ENCODE data around the gene PHF12. TPM values are rescaled to one million over a fixed set of nuclear protein-coding genes. Genes with fewer than 3 reads are reported as not detected.

Gene PHF12
- total and polyA plus RNA-seq, 2 of the 13 experiments (the other 11 are each of a cell fraction or from before 2014, with no cell fraction given): 9.8 to 17.1 TPM

- in situ Hi-C loops (cut with HindIII; ENCODE audit: extremely low pct_ligation_motif_present, low pct_unique_long_range_greater_than_20kb): loop anchor here (10.0 to 25.0 kb wide), 2 partner anchors 119 to 247 kb away; partner anchors contain the start of gene BLTP2
Observed at GRCh38 chr17:28883967-28884702, 67.2 kb downstream of the PHF12 start.

GRCh38 chr17:28882154-28882895, 69.0 kb downstream of the PHF12 start:
- DNase-seq (ENCODE audit: low spot score): no peak
- H3K27me3 ChIP-seq (ENCODE audit: control insufficient read depth in 1 of 2, insufficient read depth in 2 of 2, low read length in 2 of 2): no peaks in the 10 kb centered on the region
- no peak overlapping the region for H3K4me3 ChIP-seq (replicated peaks in 1 of 3; ENCODE audit: insufficient read depth in 1 of 3, low read depth in 2 of 3, low read length in 3 of 3)
- H2AFZ ChIP-seq (ENCODE audit: low read length): no peak overlapping the region
- no peaks in the 10 kb centered on the region for H3K79me2 ChIP-seq (ENCODE audit: insufficient read depth, low read length)
- no peaks in the 10 kb centered on the region for H4K20me1 ChIP-seq (ENCODE audit: insufficient read depth, low read length)
- H3K36me3 ChIP-seq (replicated peaks in 1 of 2; ENCODE audit: control insufficient read depth in 1 of 2, insufficient read depth in 2 of 2, low read length in 2 of 2): peaks cover 28 to 62% of the 10 kb centered on the region in 2 experiments
- TF ChIP-seq MEF2D (CRISPR knock-in tag; IDR thresholded peaks at IDR 0.05): no peak
- peak; percentile 43 for TF ChIP-seq AGO2 (optimal IDR thresholded peaks at IDR 0.05; ENCODE audit: low read depth, low read length)
- TF ChIP-seq MBNL3 (CRISPR knock-in tag; conservative IDR thresholded peaks at IDR 0.05): no peak
- no peak for TF ChIP-seq ZNF841 (CRISPR knock-in tag; IDR thresholded peaks at IDR 0.05; ENCODE audit: borderline replicate concordance)
- TF ChIP-seq E2F1 (CRISPR knock-in tag; IDR thresholded peaks at IDR 0.05): no peak
- no peaks in the 10 kb centered on the region for H3K9me3 ChIP-seq (ENCODE audit: low read length)
- intact Hi-C loops (cut with micrococcal nuclease; ENCODE audit: unreplicated experiment): no loop called here
- in situ Hi-C loops (cut with HindIII; ENCODE audit: extremely low pct_ligation_motif_present, low pct_unique_long_range_greater_than_20kb): loop anchor here (10.0 to 25.0 kb wide), 2 partner anchors 118 to 245 kb away; partner anchors contain the start of gene BLTP2
- WGBS (ENCODE audit: low lambda C conversion rate): 97% methylated on average over 13 of the region's 18 CpGs
- no peak overlapping the region for H3K27ac ChIP-seq (ENCODE audit: extremely low read length, insufficient read depth, low read length)
- POLR2A ChIA-PET: interaction anchor here (0.6 kb wide), 1 partner anchor 9 kb away, joined by 3 read pairs; no protein-coding TSS in a partner anchor
- ATAC-seq: no peak
- no peak for FAIRE-seq
- H3K4me2 ChIP-seq (ENCODE audit: low read depth, low read length): no peak overlapping the region
- CTCF ChIA-PET (ENCODE audit: low intra/inter-chr PET ratio, low total read pairs): no interaction called here
- H3K4me1 ChIP-seq (ENCODE audit: insufficient read depth, low read length): no peaks in the 10 kb centered on the region
- H3K9ac ChIP-seq (ENCODE audit: insufficient read depth, low read depth, low read length): no peak overlapping the region
- no TSS peak for BruUV-seq (replicated peaks)

More at GRCh38 chr17:28883967-28884702, 67.2 kb downstream of the PHF12 start:
- no peak overlapping the region for H3K4me2 ChIP-seq (ENCODE audit: low read depth, low read length)
- H3K4me1 ChIP-seq (ENCODE audit: insufficient read depth, low read length): no peaks in the 10 kb centered on the region
- H3K79me2 ChIP-seq (ENCODE audit: insufficient read depth, low read length): no peaks in the 10 kb centered on the region
- POLR2A ChIA-PET: no interaction called here
- peaks cover 28 to 62% of the 10 kb centered on the region in 2 experiments for H3K36me3 ChIP-seq (replicated peaks in 1 of 2; ENCODE audit: control insufficient read depth in 1 of 2, insufficient read depth in 2 of 2, low read length in 2 of 2)
- peak; percentile 54 for TF ChIP-seq AGO2 (optimal IDR thresholded peaks at IDR 0.05; ENCODE audit: low read depth, low read length)
- TF ChIP-seq ZNF225 (CRISPR knock-in tag; IDR thresholded peaks at IDR 0.05): no peak
- no peaks in the 10 kb centered on the region for H3K27me3 ChIP-seq (ENCODE audit: control insufficient read depth in 1 of 2, insufficient read depth in 2 of 2, low read length in 2 of 2)
- BruUV-seq (replicated peaks): no TSS peak
- H2AFZ ChIP-seq (ENCODE audit: low read length): no peak overlapping the region
- 94% methylated on average over 17 of the region's 27 CpGs for WGBS (ENCODE audit: low lambda C conversion rate)
- intact Hi-C loops (cut with micrococcal nuclease; ENCODE audit: unreplicated experiment): no loop called here
- ATAC-seq (no peak), DNase-seq (ENCODE audit: low spot score) (no peak), FAIRE-seq (no peak)
- no peaks in the 10 kb centered on the region for H3K9me3 ChIP-seq (ENCODE audit: low read length)
- no peak overlapping the region for H3K4me3 ChIP-seq (replicated peaks in 1 of 3; ENCODE audit: insufficient read depth in 1 of 3, low read depth in 2 of 3, low read length in 3 of 3)
- no peak overlapping the region for H3K9ac ChIP-seq (ENCODE audit: insufficient read depth, low read depth, low read length)
- CTCF ChIA-PET (ENCODE audit: low intra/inter-chr PET ratio, low total read pairs): no interaction called here
- no peak overlapping the region for H3K27ac ChIP-seq (ENCODE audit: extremely low read length, insufficient read depth, low read length)
- H4K20me1 ChIP-seq (ENCODE audit: insufficient read depth, low read length): no peaks in the 10 kb centered on the region
